Astrocyte of the spinal cord (primary cell): Measurements from ENCODE around the gene FOXO3.
"Not testable (repeated sequence)": the region's sequence is repeated elsewhere in the genome, so short reads cannot be mapped to it uniquely, and the experiment has no call there.

Source experiments
- DNase-seq: peaks from one replicate; pipeline ENCODE4 v3.0.0; 2011; ENCODE audit warnings: low read depth, low spot score
- H3K4me3 ChIP-seq: 2 replicates; pipeline ENCODE4 v1.5.1; 2011; ENCODE audit warnings: low read depth, mild to moderate bottlenecking, low read length, moderate library complexity
- CTCF ChIP-seq: IDR thresholded peaks from 2 replicates; pipeline ENCODE4 v1.5.1; 2012; ENCODE audit warnings: low read depth, mild to moderate bottlenecking, low read length, inconsistent platforms
- in situ Hi-C: cut with HindIII; loops from 2 replicates; pipeline ENCODE4 v1.10.0; 2017; ENCODE audit warnings: low sequenced_read_pairs

Gene FOXO3

GRCh38 chr6:108528878-108529277, 31.8 kb upstream of the FOXO3 start:
- no peak overlapping the region for H3K4me3 ChIP-seq
- no peak for TF ChIP-seq CTCF
- no peak for DNase-seq
- in situ Hi-C loops, result no loop called here

- no peak for DNase-seq
- in situ Hi-C loops, result no loop called here
- TF ChIP-seq CTCF, result no peak
- H3K4me3 ChIP-seq, result no peak overlapping the region
Measured at GRCh38 chr6:108531332-108531731, 29.4 kb upstream of the FOXO3 start.

- in situ Hi-C loops, result no loop called here
- no peak overlapping the region for H3K4me3 ChIP-seq
- no peak for DNase-seq
- TF ChIP-seq CTCF, result no peak
Measured at GRCh38 chr6:108535114-108535742, 25.5 kb upstream of the FOXO3 start.

GRCh38 chr6:108535920-108536535, 24.7 kb upstream of the FOXO3 start:
- DNase-seq, in situ Hi-C loops: not testable (repeated sequence)

GRCh38 chr6:108541843-108542759, 18.6 kb upstream of the FOXO3 start:
- H3K4me3 ChIP-seq, result no peak overlapping the region
- in situ Hi-C loops, result no loop called here
- peak; percentile 85 for DNase-seq
- TF ChIP-seq CTCF, result peak; percentile 78

More at GRCh38 chr6:108535920-108536535, 24.7 kb upstream of the FOXO3 start:
- not testable (repeated sequence) for H3K4me3 ChIP-seq

- no peak for TF ChIP-seq CTCF
- in situ Hi-C loops, result no loop called here
Measured at GRCh38 chr6:108543175-108543940, 17.4 kb upstream of the FOXO3 start.

More at GRCh38 chr6:108543175-108543940, 17.4 kb upstream of the FOXO3 start:
- no peak for DNase-seq
- H3K4me3 ChIP-seq, result no peak overlapping the region
